ENCODE measurements around the gene ARMH2.
"Not testable (repeated sequence)": the region's sequence is repeated elsewhere in the genome, so short reads cannot be mapped to it uniquely, and the experiment has no call there.

The ARMH2 gene

DNA sequence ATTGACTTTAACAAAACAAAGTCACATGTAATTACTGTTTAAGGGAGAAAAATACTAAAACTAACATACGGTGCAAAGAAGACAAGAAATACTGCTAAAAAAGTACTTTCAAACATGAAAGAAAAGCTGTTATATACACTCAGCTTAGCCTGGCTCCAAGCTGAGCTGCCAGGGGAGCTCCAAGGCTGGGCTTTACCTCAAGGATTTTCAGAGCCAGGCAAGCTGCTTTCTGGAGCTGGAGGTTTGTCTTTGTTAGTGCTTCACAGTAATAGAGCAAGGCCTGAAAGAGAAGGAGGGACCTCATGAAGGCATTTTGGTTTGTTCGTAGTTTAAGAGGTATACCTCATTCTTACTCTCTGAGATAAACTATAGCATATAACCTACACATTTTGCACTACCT, 19.6 kb upstream of the ARMH2 start:
- no peak for DNase-seq (ENCODE audit: low read depth)

DNA sequence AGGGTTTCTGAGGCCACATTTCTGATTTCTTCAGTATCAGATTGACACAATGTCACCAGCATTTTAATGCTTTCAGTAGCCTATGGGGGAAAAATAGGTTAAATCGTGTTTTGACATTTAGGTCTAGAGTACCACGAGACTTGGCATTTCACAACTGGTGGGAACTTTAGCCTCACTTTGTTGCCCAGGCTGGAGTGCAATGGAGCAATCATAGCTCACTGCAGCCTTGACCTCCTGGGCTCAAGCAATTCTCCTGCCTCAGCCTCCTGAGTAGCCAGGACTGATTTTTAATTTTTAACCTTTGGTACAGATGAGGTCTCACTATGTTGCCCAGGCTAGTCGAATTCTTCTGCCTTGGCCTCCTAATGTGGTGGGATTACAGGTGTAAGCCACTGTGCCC, 11.0 kb upstream of the ARMH2 start:
- no peak for DNase-seq (ENCODE audit: low read depth)

DNA sequence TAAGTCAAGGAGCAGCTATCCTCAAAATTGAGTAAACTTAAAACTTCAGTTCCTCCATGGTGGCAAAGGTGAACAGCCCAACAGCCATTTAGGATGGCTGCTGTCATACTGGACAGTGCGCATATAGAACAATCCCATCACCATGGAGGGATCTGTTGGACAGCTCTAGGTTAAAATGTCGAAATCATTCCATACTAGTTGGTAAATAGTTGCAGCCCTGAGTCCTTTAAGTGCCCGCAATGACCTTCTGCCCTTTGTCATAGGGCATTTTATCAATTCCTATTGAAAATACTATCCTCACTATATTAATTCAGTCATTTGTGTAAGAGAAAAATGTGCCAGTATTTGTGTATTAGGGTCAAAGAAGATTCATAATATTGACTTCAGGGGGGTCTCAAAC, 8.9 kb upstream of the ARMH2 start:
- no peak for DNase-seq (ENCODE audit: low read depth)

DNA sequence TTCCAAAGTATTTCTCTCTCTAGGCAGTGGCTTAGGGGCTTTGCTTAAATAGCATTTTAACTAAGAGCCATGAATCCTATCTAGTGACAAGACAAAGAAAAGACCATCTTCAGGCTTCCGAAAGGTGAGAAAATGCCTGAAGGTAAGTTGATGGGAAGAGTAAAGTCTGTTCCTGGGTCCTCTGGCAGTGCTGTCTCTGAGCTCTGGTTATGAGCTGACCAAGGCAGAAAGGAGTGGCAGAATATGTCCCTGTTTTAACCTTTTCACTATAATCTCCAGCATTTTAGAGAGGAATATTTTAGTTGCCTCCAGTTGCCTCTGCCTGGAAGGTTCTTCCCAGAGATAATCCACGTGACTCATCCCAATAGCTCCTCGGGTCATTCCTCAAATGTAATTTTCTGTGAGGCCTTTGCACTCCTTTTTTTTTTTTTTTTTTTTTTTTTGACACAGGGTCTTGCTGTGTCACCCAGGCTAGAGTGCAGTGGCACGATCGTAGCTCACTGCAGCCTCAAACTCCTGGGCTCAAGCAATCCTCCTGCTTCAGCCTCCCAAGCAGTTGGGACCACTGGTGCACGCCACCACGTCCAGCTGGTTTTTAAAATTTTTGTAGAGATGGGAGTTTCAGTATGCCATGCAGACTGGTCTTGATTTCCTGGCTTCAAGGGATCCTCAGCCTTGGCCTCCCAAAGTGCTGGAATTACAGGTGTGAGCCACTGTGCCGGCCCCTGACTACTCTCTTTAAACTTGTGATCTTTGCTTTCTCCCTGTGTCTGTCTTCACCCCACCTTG, 3.7 kb upstream of the ARMH2 start:
- DNase-seq (ENCODE audit: low read depth) = no peak

DNA sequence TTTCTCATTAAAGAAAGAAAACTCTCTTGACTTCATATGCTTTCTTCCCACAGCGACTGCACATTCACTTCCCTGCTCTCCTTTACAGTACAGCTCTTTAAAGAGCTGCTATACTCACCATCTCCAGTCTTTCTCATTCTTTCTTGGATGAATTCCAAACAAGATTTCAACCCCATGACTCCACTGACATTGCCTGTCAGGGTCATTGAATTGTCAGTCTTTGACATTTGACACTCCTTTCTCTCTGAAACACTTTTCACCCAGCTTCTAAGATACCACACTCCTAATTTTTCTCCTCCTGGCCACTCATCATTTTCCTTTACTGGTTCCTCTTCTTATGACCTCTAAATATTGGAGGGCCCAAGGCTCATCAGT, 811 bp upstream of the ARMH2 start:
- DNase-seq (ENCODE audit: low read depth) = no peak

DNA sequence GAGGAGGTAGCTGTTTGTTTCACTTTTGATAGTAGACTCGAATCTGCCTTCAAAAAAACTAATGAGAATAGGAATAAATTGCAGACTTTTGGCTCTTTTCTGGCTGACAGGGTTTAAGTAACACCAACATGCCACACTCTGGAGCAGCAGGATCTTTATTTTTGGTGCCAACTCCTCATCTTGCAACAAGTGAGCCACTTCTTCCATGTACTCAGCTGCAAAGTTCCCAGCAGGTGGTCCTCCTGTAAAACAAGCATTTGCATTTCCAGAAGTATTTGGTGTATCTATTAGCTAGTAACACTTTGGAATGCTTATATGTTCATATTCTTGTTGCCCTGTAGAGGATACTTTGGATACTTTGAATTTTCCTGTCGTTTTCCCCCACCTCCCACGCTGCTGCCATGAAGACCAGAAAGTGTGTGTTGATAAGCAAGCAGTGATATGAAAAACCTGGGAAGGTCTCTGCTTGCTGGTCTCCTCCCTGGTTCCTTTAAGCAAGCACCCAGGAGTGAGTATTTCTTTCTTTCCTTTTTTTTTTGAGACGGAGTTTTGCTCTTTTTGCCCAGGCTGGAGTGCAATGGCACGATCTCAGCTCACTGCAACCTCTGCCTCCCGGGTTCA, 1.0 kb downstream of the ARMH2 start:
- no peak for DNase-seq (ENCODE audit: low read depth)

DNA sequence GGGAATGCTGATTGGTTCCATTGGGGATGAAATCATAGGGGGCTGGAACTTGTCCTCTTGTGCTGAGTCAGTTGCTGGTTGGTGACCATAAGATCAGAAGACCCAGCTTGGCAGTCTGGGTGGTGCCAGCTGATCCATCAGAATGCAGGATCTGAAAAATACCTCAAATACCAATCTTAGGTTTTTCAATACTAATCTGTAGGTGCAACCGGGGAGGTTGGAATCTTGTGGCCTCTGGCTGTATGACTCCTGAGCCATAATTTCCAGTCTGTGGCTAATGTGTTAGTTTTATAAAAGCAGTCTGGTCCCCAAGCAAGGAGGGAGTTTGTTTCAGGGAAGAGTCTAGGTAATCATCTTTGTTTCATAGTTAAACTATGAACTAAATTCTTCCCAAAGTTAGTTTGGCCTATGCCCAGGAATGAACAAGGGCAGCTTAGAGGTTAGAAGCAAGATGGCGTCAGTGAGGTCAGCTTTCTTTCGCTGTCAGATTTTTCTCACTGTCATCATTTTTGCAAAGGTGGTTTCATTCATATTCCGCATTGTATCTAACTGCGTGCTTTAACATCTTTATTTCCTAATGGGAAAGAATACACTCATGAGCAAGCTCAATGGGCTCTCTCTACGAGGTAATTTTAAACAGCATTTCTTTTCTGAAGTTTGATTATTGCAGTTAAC, 2.0 kb downstream of the ARMH2 start:
- DNase-seq (ENCODE audit: low read depth) = peak; percentile 49

DNA sequence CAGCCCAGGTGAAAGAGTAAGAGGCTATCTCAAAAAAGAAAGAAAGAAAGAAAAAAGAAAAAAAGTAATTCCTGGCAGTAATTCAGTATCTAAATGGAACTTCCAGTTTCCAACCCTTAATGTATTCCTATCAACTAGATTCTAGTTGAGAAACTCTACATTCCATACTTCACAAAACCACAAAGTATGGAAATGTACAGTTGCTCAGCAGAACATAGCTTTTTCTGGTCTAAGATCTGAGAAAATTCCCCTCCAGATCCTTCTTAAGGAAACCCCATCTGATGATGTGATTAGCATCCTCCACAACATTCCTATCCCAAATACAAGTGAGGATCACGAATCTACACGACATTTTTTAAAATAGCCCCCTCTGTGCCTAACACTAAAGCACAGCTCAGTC, 3.6 kb downstream of the ARMH2 start:
- no peak for DNase-seq (ENCODE audit: low read depth)

DNA sequence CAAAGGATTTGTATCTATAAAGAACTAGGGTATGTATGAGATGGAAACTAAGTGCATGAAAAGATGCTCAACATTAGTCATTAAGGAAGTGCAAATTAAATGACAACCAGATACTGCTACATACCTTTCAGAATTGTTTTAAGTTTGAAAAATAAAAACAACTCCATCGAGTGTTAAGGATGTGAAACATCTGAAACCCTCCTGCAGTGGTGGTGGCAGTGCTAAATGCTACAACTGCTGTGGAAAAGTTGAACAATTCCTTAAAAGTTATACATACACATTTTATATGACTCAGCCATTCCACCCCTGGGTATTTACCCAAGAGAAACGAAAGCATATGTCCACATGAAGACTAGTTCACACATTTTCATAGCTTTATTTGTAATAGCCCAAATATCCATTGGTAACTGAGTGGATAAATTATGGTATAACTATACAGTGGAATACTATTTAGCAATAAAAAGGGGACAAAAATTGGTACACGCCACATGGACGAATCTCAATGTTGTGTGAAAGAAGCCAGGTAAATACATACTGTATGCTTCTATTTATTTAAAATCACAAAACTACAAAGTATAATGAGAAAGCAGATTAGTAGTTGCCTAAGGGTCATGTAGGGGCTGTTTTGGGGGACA, 10.6 kb downstream of the ARMH2 start:
- no peak for DNase-seq (ENCODE audit: low read depth)

DNA sequence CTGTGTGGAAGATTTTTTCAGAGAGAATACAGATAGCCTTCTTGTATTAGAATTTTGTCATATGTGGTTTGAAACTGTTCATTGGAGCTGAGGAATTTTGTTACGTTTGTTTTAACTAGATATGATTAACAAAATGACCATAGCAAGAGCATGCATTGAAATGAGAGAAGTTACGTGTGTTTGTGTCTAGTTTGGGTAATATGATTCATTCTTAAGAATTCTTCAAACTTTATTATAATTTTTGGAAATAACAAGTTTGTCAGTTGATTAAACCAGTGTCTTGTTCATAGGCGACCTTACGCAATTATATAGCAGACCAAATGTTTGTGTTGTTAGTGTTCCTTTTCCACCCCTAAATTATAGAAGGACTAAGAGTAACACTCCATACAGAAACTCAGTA, 18.5 kb downstream of the ARMH2 start:
- no peak for DNase-seq (ENCODE audit: low read depth)

DNA sequence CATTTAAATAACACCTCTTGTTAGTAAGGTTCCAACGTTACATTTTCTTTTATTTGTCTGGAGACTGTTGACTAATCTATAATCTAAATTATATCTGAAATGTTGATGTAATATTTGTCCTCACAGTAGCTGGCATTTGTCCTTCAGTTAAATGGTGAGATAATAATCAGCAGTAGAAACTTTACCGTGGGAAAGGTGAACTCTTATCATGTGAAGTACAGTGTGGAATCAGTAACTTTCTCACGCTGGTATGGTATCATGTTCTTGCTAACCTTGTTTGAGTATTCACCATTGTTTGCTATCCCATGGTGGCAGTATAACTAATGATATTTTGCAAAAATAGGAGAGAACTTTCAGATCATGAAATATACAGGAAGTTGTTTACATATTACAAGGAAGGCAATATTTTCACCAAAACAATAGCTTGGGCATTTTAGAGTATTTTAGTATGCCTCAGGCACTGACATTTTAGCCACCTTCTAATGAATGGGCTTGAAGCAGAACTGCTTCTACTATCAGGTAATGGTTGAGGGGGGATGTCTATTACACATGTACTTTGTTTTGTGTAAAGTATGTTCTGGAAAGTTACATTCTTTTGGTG, 19.2 kb downstream of the ARMH2 start:
- no peak for DNase-seq (ENCODE audit: low read depth)

DNA sequence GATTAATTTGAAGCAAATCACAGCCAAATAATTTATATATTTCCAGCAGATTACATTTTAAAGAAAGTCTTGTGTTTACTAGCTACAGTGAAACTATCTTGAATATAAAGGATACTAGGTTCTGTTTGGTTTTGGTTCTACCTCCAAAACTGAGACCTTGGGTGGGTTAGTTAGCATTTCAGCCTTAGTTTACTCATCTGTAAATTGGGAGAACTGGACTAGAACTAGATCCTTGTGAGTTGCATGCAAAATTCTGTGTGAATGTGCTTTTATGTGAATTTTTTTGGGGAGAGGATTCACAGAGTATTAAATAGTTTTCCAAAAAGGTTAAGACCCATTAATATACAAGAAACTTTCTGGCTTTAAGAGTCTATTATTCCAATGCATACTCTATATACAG, 19.8 kb downstream of the ARMH2 start:
- DNase-seq (ENCODE audit: low read depth) = no peak

DNA sequence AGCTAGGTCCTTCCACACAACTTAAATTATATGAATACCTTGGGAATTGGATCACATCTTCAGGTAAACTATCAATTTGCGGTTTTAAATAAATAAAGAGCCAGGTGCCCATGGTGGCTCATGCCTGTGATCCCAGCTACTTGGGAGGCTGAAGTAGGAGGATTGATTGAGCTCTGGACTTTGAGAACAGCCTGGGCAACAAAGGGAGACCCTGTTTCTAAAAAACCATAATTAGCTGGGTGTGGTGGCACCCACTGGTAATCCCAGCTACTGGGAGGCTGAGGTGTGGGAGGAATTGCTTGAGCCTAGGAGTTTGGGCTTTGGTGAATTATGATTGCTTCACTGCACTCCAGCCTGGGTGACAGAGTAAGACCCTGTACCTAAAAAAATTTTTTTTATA, 20.6 kb downstream of the ARMH2 start:
- DNase-seq (ENCODE audit: low read depth) = no peak

DNA sequence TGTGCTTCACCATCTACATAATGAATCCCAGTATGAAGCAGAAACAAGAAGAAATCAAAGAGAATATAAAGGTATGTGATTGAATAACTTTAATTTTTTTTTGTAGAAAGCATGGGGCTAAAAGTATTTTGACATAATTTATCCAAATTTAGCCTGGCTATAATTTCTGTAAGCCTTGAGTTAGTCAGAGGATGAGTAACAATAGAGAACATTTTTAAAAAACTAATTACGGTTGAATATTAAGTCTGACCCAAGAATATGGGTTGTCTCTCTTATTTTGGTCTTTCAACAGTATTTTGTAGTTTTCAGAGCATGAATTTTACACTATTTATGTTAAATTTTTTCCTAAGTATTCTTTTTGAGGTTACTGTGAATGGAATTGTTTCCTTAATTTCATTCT, 21.5 kb downstream of the ARMH2 start:
- no peak for DNase-seq (ENCODE audit: low read depth)

DNA sequence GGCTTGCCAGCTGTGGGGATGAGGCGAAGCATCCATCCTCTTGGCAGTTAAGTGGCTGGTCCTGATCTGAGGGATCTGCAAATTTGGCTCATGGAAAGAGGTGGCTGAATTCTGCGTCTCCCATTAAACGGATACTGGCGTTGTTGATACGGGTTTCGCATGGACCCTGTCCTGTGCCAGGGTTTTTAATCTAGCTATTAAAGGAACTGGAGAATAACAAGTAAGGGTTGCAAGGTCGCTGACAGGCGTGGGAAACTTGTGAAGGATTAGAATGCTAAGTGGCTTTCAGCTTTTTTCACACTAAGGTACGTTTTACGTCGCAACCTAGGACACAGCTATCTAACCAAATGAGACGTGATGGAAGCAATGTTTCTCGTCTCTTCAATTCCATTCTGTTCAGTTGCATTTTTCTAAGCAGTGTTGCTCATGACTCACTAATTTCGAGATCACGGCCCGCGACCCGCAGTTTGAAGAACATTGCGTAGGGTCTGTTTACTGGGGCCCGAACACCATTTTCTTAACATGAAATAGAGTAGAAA, 23.1 kb downstream of the ARMH2 start:
- peak; percentile 53 for DNase-seq (ENCODE audit: low read depth)

DNA sequence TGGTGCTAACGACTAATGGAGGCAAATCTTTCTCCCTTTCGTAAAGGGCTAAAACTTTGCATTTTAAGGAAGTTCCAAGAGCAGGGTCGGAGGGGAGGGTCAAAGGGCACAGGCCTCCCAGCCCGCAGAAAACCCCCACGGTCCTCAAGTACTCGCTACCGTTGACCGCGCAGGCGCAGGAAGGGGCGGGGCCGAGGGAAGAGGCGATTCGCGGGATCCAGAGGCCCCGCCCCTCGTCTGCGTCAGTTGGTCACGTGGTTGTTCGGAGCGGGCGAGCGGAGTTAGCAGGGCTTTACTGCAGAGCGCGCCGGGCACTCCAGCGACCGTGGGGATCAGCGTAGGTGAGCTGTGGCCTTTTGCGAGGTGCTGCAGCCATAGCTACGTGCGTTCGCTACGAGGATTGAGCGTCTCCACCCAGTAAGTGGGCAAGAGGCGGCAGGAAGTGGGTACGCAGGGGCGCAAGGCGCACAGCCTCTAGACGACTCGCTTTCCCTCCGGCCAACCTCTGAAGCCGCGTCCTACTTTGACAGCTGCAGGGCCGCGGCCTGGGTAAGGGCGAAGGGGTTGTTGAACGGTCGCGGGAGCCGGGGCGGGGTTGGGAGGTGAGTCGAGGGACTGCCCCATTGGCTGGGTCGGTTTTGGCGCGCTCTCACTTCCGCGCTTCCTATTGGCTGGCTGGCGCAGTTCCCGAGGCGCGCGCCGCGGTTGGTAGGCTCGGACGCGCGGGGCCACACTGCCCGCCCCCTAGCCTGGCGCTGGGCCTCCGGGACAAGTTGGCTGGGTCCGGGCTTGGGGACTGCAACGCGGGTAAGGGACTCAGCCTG, 23.8 kb downstream of the ARMH2 start, which contains the start of gene GMNN:
GMNN (plus strand) TSS at position 242 of the 824 bp plus-strand sequence. CDS start 2,310 bp downstream, outside the sequence.
- peak; percentile 88 for DNase-seq (ENCODE audit: low read depth)

DNA sequence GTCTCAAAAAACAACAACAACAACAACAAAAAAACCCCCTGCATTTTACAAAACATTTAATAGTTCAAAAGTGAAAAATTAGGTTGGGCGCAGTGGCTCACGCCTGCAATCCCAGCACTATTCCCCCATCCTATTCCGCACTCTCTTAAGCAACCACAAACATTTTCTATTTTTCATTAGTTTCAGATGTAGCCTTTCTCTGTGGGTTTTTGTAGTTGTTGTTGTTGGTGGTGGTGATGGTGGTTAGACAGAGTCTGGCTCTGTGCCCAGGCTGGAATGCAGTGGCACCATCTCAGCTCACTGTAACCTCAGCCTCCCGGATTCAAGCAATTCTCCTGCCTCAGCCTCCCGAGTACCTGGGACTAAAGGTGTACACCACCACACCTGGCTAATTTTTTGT, 30.4 kb downstream of the ARMH2 start:
- no peak for DNase-seq (ENCODE audit: low read depth)

DNA sequence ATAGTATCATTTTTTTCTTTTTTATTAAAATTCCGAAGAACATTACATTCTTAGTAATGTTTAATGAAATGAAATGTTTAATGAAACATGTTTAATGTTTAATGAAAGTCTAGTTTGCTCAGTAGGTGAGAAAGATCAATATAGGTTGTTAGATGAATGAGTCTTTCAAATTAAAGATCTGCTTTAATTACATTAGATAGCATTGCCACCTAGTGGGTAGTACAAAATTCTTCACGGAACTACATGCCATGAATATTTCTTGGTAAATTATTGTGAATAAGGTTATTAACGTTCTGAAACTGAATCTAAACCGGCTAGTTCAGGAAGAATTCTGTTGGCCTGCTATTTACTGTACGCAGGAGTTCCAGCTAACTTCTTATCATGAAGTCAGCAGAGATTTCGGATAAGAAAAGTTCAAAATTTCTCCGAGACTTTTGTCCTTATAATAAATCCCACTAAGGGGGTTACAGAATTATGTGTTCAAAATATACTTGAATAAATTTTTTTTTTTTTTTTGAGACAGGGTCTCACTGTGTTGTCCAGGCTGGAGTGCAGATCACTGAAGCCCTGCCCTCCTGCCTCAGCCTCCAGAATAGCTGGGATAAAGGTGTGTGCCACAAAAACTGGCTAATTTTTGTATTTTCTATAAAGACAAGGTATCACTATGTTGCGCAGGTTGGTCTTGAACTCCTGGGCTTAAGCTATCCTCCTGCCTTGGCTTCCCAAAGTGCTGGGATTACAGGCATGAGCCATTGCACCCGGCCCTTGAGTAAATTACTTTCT, 31.8 kb downstream of the ARMH2 start:
- no peak for DNase-seq (ENCODE audit: low read depth)

DNA sequence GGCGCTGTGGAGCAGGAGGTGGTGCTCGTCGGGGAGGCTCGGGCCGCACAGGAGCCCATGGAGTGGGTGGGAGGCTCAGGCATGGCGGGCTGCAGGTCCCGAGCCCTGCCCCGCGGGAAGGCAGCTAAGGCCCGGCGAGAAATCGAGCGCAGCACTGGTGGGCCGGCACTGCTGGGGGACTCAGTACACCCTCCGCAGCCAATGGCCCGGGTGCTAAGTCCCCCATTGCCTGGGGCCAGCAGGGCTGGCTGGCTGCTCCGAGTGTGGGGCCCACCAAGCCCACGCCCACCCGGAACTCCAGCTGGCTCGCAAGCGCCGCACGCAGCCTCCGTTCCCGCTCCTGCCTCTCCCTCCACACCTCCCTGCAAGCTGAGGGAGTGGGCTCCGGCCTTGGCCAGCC, 32.7 kb downstream of the ARMH2 start:
- DNase-seq (ENCODE audit: low read depth) = not testable (repeated sequence)

Data from HS-27A (cell line).